Choroid plexus epithelial cell (primary cell): Measurements from ENCODE around the gene LRFN4.
A peak's percentile ranks its signal among the peaks of the same experiment; 100 is the strongest.

Experiments used
- DNase-seq: peaks from one replicate; pipeline ENCODE4 v3.0.0-alpha.2; 2010; ENCODE audit warnings: low read depth
- H3K4me3 ChIP-seq: 2 replicates; pipeline ENCODE4 v1.5.1; 2011; ENCODE audit warnings: low read depth, mild to moderate bottlenecking, control low read depth, low read length, moderate library complexity
- CTCF ChIP-seq: conservative IDR thresholded peaks from 2 replicates; pipeline ENCODE4 v1.5.1; 2011; ENCODE audit warnings: low read depth, mild to moderate bottlenecking, control low read depth, inconsistent platforms, low read length, moderate library complexity

The LRFN4 gene

GRCh38 chr11:66854729-66855211 lies 2.1 kb upstream of the LRFN4 start:
- H3K4me3 ChIP-seq, result no peak overlapping the region
- TF ChIP-seq CTCF, result no peak
- DNase-seq, result no peak

- peak; percentile 92 for DNase-seq
- TF ChIP-seq CTCF, result no peak
- peak overlapping the region; percentile 68 for H3K4me3 ChIP-seq
Observed at GRCh38 chr11:66855574-66856495, 1.0 kb upstream of the LRFN4 start.

GRCh38 chr11:66857234-66857926 lies 516 bp downstream of the LRFN4 start:
- DNase-seq, result peak; percentile 43
- TF ChIP-seq CTCF, result no peak

GRCh38 chr11:66857927-66858185 lies 992 bp downstream of the LRFN4 start:
- no peak for DNase-seq
- TF ChIP-seq CTCF, result no peak
- peak overlapping the region; percentile 68 for H3K4me3 ChIP-seq

More at GRCh38 chr11:66857234-66857926, 516 bp downstream of the LRFN4 start:
- H3K4me3 ChIP-seq, result peak overlapping the region; percentile 68

- no peak for TF ChIP-seq CTCF
- no peak for DNase-seq
Observed at GRCh38 chr11:66858186-66858938, 1.5 kb downstream of the LRFN4 start.

GRCh38 chr11:66858939-66859685 lies 2.2 kb downstream of the LRFN4 start:
- no peak for TF ChIP-seq CTCF
- no peak overlapping the region for H3K4me3 ChIP-seq
- DNase-seq, result no peak

More at GRCh38 chr11:66858186-66858938, 1.5 kb downstream of the LRFN4 start:
- H3K4me3 ChIP-seq, result peak overlapping the region; percentile 68
